ENCODE measurements around the gene USP10.

The USP10 gene

DNA sequence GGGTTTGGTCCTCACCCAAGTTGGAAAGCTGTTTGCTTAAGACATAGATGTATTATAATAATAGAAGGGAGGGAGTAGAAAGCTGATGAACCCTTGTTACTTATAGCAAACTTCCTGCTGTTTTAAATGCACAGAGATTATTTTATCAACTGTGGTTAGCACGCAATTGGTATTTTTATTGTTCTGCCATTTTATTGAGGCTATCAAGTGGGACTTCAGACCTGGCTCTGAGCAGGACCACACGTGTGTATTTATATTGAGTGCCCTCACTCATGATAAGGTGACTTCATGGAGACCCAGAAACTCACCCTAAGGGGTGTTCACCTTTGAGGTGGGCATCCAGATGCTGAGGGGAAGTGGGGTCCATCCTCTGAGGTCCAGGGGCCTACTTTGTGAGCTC, 34.4 kb upstream of the USP10 start:
- intact Hi-C loops (cut with micrococcal nuclease) = no loop called here
- Mint-ChIP-seq H3K4me1 (ENCODE audit: low read depth) (peaks cover 14% of the 10 kb centered on the region), H3K27me3 (no peaks in the 10 kb centered on the region), H3K9me3 (no peaks in the 10 kb centered on the region), H3K4me3 (no peak overlapping the region), H3K27ac (no peak overlapping the region), H3K36me3 (ENCODE audit: low read depth) (peaks cover 84% of the 10 kb centered on the region)

DNA sequence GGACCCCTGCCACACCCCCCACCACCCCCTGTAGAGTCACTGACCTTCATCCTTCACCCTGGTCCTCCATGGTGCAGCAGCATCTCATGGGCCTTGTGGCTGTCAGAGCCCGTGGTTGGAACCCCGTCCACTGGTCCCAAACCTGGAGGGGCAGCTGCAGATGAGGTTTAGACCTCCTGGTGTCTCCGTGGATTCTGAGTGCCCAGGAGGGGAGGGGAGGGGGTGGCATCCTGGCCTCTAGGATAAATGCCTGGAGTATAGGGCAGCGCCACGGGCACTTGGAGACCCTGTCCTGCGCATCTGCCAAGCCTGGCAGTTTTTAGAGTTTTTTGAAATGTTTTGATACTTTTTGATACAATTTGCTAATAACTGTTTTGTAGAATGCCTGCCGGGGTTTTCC, 34.0 kb upstream of the USP10 start:
- Mint-ChIP-seq H3K4me1 (ENCODE audit: low read depth) (peaks cover 10% of the 10 kb centered on the region), H3K27ac (no peak overlapping the region), H3K36me3 (ENCODE audit: low read depth) (peaks cover 79% of the 10 kb centered on the region), H3K27me3 (no peaks in the 10 kb centered on the region), H3K9me3 (no peaks in the 10 kb centered on the region), H3K4me3 (no peak overlapping the region)
- intact Hi-C loops (cut with micrococcal nuclease) = no loop called here

- Mint-ChIP-seq H3K4me1 (ENCODE audit: low read depth) (peaks cover 5% of the 10 kb centered on the region), H3K4me3 (no peak overlapping the region), H3K9me3 (no peaks in the 10 kb centered on the region), H3K27ac (no peak overlapping the region), H3K27me3 (no peaks in the 10 kb centered on the region), H3K36me3 (ENCODE audit: low read depth) (peaks cover 60% of the 10 kb centered on the region)
- intact Hi-C loops (cut with micrococcal nuclease) = no loop called here
These were observed 32.0 kb upstream of the USP10 start for GRCh38 chr16:84667600-84668309.

- intact Hi-C loops (cut with micrococcal nuclease) = no loop called here
- H3K27ac Mint-ChIP-seq = no peak overlapping the region
These were observed 29.7 kb upstream of the USP10 start for GRCh38 chr16:84670063-84670462.

GRCh38 chr16:84672276-84673202, 27.3 kb upstream of the USP10 start:
- Mint-ChIP-seq H3K9me3 (no peaks in the 10 kb centered on the region), H3K4me3 (no peak overlapping the region), H3K27me3 (peaks cover 4% of the 10 kb centered on the region), H3K36me3 (ENCODE audit: low read depth) (peaks cover 15% of the 10 kb centered on the region), H3K4me1 (ENCODE audit: low read depth) (peaks cover 10% of the 10 kb centered on the region), H3K27ac (no peak overlapping the region)
- intact Hi-C loops (cut with micrococcal nuclease) = loop anchor here (1.0 kb wide), 1 partner anchor 54 kb away; no protein-coding TSS in a partner anchor

More at GRCh38 chr16:84670063-84670462, 29.7 kb upstream of the USP10 start:
- Mint-ChIP-seq H3K4me1 (ENCODE audit: low read depth) (peaks cover 10% of the 10 kb centered on the region), H3K9me3 (no peaks in the 10 kb centered on the region), H3K4me3 (no peak overlapping the region), H3K36me3 (ENCODE audit: low read depth) (peaks cover 37% of the 10 kb centered on the region), H3K27me3 (no peaks in the 10 kb centered on the region)

GRCh38 chr16:84673203-84673535, 26.6 kb upstream of the USP10 start:
- Mint-ChIP-seq H3K27me3 (peaks cover 7% of the 10 kb centered on the region), H3K4me1 (ENCODE audit: low read depth) (peaks cover 10% of the 10 kb centered on the region), H3K27ac (no peak overlapping the region), H3K36me3 (ENCODE audit: low read depth) (peaks cover 9% of the 10 kb centered on the region), H3K4me3 (no peak overlapping the region), H3K9me3 (no peaks in the 10 kb centered on the region)
- intact Hi-C loops (cut with micrococcal nuclease) = no loop called here

DNA sequence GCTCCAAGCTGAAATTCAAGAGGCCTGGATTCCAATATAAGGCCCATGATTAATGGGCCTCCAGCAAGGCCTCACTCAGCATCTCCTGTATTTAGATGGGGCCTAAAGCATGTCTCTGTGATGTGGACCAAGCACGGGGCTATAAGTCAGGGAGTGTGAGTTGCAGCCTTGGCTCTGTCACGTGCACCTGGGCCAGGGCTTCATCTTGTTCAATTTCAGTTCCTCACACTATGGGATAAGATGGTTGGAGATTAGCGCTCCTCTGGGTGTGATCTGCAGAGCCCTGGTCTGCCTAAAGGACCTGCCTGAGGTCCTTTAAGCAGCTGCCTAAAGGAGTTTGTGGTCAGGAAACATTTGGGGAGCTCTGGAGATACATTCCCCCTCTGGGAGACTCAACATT, 26.2 kb upstream of the USP10 start:
- H3K4me1 Mint-ChIP-seq (ENCODE audit: low read depth) = peaks cover 10% of the 10 kb centered on the region
- no peak overlapping the region for H3K4me3 Mint-ChIP-seq
- H3K27me3 Mint-ChIP-seq = peaks cover 7% of the 10 kb centered on the region
- intact Hi-C loops (cut with micrococcal nuclease) = no loop called here
- H3K27ac Mint-ChIP-seq = no peak overlapping the region
- no peaks in the 10 kb centered on the region for H3K9me3 Mint-ChIP-seq
- peaks cover 5% of the 10 kb centered on the region for H3K36me3 Mint-ChIP-seq (ENCODE audit: low read depth)

DNA sequence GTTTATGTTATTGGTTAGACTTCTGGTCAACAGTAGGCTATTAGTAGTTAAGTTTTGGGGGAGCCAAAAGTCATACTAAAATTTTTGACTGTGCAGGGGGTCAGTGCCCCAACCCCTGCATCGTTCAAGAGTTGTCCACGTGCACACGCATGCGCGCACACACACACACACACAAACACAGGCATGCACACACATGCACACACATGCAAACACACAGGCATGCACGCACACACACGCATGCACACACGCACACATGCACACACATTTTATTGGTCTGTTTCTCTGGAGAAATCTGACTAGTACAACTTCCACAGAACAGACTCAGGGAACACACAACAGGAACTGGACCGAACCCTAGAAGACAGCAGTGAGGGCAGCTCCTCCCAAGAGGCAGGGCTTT, 24.4 kb upstream of the USP10 start:
- no peaks in the 10 kb centered on the region for H3K9me3 Mint-ChIP-seq
- H3K4me1 Mint-ChIP-seq (ENCODE audit: low read depth) = peaks cover 14% of the 10 kb centered on the region
- H3K27me3 Mint-ChIP-seq = peaks cover 7% of the 10 kb centered on the region
- intact Hi-C loops (cut with micrococcal nuclease) = no loop called here
- no peak overlapping the region for H3K4me3 Mint-ChIP-seq
- H3K36me3 Mint-ChIP-seq (ENCODE audit: low read depth) = no peaks in the 10 kb centered on the region
- no peak overlapping the region for H3K27ac Mint-ChIP-seq

DNA sequence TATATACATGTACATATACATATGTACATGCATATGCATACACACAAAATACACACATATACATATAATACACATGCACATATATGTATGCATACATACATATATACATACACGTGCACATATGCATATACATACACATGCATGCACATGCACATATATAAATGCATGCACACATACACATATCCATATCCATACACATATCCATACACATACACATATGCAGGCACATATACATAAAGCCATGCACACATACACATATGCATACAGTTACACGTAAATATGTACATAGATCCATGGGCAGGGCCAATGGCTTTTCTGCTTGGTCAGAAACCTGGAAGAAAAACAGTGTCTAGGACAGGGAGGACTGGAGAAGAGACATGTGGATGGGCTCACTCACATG, 23.9 kb upstream of the USP10 start:
- H3K4me1 Mint-ChIP-seq (ENCODE audit: low read depth) = peaks cover 18% of the 10 kb centered on the region
- H3K9me3 Mint-ChIP-seq = no peaks in the 10 kb centered on the region
- H3K4me3 Mint-ChIP-seq = no peak overlapping the region
- H3K36me3 Mint-ChIP-seq (ENCODE audit: low read depth) = no peaks in the 10 kb centered on the region
- peaks cover 9% of the 10 kb centered on the region for H3K27me3 Mint-ChIP-seq
- no peak overlapping the region for H3K27ac Mint-ChIP-seq
- intact Hi-C loops (cut with micrococcal nuclease) = no loop called here

GRCh38 chr16:84677017-84677803, 22.6 kb upstream of the USP10 start:
- Mint-ChIP-seq H3K36me3 (ENCODE audit: low read depth) (no peaks in the 10 kb centered on the region), H3K27ac (no peak overlapping the region), H3K4me1 (ENCODE audit: low read depth) (peaks cover 18% of the 10 kb centered on the region), H3K4me3 (no peak overlapping the region), H3K9me3 (no peaks in the 10 kb centered on the region), H3K27me3 (peaks cover 9% of the 10 kb centered on the region)
- intact Hi-C loops (cut with micrococcal nuclease) = no loop called here

- intact Hi-C loops (cut with micrococcal nuclease) = no loop called here
- Mint-ChIP-seq H3K9me3 (no peaks in the 10 kb centered on the region), H3K27me3 (peaks cover 9% of the 10 kb centered on the region), H3K36me3 (ENCODE audit: low read depth) (no peaks in the 10 kb centered on the region), H3K27ac (no peak overlapping the region), H3K4me1 (ENCODE audit: low read depth) (peaks cover 18% of the 10 kb centered on the region), H3K4me3 (no peak overlapping the region)
These were observed 22.0 kb upstream of the USP10 start for GRCh38 chr16:84677849-84678248.

DNA sequence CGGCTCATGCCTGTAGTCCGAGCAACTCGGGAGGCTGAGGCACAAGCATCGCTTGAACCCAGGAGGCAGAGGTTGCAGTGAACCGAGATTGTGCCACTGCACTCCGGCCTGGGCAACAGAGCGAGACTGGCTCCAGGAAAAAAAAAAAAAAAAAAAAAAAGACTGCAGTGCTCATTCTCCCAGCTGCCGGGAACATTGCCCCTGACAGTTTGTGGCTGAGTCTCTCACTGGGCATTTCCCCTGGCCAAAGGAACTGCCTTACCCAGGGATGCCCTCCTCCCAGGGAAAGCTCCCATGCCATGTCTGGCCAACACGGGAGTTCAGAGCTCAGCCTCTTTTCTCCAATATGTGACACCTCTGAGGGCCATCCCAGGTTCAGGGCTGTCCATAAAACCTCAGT, 21.3 kb upstream of the USP10 start:
- Mint-ChIP-seq H3K27me3 (peaks cover 9% of the 10 kb centered on the region), H3K4me3 (no peak overlapping the region), H3K9me3 (no peaks in the 10 kb centered on the region), H3K36me3 (ENCODE audit: low read depth) (no peaks in the 10 kb centered on the region), H3K4me1 (ENCODE audit: low read depth) (peaks cover 12% of the 10 kb centered on the region), H3K27ac (no peak overlapping the region)
- intact Hi-C loops (cut with micrococcal nuclease) = no loop called here

- no peaks in the 10 kb centered on the region for H3K36me3 Mint-ChIP-seq (ENCODE audit: low read depth)
- no peaks in the 10 kb centered on the region for H3K9me3 Mint-ChIP-seq
- peaks cover 17% of the 10 kb centered on the region for H3K27me3 Mint-ChIP-seq
- no peak overlapping the region for H3K27ac Mint-ChIP-seq
- intact Hi-C loops (cut with micrococcal nuclease) = no loop called here
- H3K4me1 Mint-ChIP-seq (ENCODE audit: low read depth) = peaks cover 8% of the 10 kb centered on the region
- no peak overlapping the region for H3K4me3 Mint-ChIP-seq
These were observed 19.5 kb upstream of the USP10 start for GRCh38 chr16:84680165-84680842.
